ENCODE measurements around the gene ARPC1B.

Gene ARPC1B

DNA sequence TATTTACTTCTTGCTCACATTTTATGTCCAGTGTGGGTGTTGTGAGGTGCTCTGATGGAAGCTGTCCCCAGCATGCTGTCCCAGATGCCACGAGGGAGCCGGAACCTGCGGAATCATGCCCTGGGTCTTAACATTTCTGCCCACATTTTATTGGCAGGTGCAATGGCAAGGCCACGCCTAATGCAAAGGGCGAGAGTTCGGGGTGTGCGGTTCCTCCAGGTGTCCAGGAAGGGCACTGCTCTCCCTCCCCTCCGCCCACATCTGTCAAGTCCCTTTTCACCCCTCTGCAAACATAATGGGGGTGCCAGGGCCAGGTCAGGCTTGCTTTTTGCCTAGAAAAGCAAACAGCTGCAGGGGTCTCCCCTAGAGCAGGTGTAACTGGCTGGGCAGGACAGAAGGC is 17.5 kb downstream of the ARPC1B start:
- no peak for DNase-seq

DNA sequence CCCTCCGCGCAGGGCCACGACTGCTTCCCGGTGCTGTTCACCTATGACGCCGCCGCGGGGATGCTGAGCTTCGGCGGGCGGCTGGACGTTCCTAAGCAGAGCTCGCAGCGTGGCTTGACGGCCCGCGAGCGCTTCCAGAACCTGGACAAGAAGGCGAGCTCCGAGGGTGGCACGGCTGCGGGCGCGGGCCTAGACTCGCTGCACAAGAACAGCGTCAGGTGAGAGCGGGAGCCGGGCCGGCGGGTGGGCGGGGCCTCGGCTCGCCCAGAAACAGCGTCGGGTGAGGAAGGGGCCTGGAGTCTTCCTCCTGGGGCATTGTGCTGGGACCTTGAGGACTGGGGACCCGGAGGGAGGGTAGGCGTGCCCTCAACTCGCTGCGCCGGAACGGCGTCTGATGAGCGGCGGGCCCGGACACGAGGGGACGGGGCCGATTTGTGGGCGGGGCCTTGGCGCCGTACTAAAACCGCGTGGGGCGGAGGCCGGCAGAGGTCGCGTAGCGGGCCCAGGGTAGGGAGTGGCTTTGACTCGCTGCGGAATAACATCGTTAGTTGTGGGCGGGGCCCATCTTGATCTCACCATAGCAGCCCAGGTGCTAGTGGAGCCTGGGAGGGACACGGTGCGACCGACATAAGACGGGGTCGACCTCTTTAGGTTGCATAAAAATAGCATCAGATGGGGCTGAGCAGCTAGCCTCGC is 18.3 kb downstream of the ARPC1B start:
- DNase-seq: no peak

DNA sequence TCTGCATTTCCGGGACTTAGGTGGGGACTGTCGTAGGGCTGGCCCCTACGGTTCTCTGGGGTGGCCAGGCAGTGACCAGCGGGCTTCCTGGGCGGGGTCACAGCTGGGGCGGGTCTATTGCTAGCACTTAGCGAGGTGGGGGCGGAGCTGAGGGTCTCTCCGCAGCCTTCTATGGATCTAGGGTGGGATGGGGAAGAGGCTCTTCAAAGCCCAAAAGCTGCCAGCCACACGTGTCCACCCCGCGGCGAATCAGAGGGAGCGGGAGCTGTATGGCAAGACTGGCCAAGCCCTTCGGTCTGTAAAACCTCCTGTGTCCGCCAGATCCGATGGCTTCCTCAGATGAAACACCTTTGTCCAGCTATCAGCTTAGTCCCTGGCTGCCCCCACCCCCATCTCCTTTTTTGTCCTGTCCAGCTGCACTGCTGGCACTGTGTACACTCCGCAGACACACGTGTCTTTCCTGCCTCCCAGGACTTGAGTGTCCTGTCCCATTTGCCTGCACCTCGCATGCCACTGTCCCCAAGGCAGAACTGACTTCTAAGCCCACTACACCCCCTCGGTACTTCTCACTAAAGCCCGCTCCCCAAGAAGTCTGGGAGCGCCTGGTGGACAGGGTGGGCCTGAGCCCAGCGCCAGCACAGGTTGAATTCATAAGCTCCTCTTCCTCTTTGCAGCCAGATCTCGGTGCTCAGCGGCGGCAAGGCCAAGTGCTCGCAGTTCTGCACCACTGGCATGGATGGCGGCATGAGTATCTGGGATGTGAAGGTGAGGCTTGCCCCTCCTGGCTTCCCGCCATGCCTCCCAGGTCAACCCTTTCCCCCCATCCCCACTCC is 19.0 kb downstream of the ARPC1B start:
- no peak for DNase-seq

DNA sequence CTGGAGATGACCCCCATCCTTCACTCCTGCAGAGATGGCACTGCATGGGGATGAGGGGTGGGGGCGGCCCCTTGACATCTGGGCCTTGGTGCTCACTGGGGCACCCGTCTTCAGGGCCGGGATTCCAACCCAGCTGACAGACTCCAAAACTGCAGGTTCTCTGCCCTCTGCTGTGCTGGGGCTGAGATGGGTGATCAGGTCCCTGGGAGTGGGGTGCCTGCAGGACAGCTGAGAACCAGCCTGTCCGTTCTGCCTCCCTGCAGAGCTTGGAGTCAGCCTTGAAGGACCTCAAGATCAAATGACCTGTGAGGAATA is 19.6 kb downstream of the ARPC1B start:
- DNase-seq: no peak

DNA sequence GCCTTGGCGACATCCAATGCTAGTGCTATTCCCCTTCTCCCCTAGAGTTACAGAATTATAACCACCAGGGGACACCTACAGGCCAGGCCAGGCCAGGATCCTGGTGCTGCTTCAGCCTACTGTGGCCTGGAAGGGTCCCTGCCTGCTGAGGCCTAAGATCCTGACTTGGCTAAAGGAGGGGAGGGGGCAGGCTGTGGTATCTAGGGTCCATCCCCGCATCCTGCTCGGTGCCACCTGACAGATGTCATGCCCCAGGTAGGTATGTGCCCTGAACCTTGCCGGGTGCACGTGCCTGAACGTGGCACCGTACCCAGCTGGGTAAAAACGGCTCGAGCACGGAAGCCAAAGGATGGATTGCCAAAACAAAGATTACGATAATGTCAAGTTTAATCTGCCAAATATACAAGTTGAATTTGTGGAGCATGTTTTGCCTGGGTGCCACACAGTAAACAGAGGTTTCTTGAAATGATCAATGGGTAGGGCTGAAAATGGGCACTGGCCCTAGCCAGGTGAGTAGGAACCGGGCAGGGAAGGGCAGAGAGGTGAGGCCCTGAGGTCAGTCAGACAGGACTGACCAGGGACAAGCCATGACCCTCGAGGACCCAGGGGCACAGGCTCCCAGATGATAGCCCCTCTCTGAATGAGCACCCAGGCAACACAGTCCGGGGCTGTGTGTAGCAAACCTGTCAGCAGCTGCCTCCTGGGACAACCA is 21.2 kb downstream of the ARPC1B start:
- no peak for DNase-seq

DNA sequence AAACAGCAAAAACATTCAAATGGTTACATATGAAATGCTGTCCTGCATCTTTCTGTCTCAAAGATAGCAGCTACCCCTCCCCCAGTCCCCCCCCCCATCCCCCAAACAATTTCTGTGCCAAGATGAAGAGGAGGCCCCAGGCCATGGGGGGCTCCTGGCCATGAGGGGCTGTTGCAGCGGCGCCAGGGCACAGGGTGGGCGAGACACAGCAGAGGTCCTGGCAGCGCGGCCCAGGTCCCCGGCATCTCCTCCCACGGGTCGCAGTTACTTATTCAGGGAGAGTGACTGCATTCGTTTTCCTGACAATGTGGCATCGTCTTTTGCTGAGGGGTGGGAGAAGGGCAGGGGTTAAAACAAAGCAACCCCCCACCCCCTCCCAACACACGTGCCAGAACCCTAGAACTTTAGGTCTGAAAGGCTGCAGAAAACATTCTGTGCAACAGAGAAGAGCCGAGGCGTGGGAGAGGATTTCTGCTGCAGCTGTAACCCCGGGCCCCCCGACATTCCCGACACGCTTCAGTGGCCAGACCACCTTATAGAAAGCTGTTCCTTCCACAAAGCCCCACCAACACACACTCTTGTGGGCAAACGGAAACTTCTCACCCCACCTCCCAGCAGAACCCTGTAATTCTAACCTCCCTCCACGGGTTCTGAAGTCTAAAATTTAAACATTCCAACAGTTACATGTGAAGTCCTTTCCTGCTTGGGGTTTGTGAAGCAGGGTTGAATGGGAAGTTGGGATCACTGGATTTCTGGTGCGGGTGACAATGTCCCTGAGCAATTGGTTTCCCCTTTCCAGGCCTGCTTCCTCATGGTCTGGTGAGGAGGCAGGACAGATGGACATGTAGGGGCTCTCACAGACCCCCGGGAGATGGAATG is 22.1 kb downstream of the ARPC1B start:
- DNase-seq: no peak

DNA sequence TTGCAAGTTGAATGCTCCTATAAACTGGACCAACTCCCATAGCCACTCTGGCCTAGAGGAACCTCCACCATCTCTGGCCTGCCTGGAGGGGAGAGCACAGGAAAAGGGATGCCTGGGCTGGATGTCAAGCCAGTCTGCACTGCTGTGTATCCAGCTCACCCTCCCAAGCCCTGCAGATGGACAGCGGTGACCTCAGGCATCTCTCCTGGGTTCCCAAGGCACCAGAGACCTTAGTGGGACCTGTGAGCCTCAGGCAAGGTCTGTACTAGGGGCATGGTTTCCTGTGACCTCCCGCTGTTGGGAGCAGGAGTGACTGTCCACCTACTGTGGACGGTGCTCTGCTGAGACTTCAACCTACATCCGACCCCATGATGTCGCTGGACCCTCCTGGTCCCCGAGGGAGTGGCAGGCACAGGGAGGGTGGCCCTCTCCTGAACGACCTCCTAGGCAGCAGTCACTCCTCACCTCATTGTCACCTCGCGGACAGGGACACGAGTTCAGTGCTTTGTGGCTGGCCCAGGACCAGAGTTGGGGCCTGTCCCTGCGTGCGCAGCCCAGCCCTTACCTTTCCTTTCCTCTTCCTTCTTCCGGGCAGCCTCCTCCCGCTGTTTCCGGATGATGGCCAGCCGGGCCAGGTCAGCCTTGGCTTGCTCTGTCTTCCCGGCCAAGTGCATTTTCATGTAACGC is 22.9 kb downstream of the ARPC1B start:
- no peak for DNase-seq

DNA sequence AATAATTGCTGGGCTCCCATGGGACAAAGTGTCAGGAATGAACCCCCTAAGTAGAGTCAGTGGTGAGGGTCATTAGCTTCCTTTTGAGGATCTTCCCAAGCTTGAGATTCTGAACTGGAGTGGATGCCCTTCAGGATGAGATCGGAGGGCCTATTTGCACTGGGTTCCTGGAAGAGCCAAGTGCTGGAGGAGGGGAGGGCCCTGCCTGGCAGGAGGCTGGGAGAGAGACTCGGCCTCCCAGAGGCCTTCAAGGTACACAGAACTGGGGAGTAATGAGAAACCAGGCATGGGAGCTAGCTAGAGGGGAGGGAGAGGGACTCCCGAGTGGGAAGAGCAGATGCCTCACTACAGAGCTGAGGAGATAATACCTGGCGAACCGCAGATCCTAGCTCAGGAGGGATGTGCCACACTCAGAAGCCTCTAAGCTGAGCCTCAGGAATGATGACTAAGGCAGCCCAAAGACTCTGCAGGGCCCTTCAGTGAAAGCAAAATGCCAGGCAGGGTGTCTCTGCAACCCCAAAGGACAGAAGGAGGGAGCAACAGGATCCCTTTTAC is 24.4 kb downstream of the ARPC1B start:
- DNase-seq: no peak

DNA sequence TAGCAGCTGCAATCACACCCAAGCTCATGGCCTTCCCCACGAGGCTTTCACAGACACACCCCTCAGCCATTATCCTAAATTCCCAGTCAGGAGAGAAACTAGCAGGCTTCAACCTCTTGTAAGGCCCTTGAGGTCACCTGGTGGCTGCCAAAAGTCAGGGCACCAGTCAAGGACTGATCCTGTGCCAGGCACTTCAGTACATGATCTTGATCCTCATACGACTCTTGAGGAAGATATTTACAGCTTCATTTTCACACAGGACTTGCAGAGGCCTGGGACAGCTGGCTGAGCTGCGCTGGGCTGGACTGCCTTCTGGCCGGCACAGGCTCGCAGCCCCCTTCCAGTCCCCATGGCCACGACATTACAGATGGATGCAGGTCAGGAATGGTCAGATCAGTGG is 25.1 kb downstream of the ARPC1B start:
- DNase-seq: no peak

DNA sequence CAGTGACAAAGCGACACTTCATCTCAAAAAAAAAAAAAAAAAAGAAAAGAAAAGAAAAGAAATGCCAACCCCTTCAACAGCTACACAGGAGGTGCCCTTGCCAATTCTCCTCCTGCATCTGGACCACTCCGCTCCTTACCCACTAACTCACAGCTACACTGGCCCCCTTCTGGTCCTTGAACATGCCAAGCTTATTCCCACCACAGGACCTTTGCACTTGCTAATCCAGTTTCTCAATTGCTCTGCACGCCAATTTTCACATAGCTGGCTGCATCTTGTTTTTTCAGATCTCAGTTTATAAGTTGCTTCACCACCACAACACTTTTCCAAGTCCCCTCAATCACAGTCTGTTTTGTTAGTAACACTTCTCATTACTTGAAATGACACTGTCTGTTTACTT is 28.3 kb downstream of the ARPC1B start:
- DNase-seq: no peak

DNA sequence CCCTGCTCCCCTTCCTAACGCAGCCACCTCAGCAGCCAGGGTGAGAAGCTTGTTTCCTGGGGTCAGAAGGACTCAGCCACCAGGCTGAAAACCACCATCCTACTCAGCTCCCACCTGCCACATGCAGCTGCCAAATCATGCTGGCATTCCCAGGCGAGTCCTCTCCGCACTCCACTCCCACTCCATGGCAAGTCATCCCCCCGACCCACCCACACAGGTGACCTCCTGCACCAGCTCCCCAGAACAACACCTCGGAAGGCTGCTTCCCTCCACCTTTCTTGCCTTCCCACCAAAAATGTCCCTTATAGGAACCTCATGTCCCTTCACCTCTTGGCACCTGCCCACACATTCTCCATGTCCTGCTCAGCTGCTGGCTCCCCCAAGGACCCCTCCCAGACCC is 29.2 kb downstream of the ARPC1B start:
- no peak for DNase-seq

DNA sequence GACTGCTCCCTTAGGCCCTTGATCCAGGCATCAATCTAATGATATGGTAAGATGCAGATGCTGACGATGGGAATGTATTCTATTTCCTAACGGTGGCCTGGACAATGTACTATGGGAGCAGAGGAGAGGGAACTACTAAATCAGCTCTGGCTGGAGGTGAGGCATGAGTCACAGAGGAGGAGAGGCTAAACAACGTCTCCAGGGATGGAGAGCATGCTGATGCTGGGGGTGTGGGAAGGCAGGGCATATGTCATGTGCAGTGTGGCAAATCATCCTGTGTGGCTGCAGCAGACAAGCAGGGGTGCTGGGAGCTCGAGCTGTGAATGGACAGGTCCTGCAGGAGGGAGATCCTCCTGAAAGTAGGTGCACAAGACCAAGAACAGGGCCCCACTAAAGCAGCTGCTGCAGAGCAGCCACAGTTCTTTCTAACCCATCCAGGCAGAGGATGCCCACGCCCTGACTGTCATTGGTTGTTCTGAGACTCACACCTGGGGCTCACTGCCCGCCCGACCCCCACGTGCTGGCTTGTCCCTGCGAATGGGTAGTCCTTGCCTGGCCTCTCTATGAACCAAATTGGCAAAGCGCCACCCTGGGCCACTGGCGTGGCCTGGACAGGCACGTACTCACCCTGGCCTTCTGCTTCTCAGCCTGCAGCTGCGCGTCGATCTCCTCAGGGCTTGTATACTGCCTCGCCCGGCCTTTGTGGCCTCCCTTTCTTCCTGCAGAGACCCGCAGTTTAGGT is 29.9 kb downstream of the ARPC1B start:
- no peak for DNase-seq

DNA sequence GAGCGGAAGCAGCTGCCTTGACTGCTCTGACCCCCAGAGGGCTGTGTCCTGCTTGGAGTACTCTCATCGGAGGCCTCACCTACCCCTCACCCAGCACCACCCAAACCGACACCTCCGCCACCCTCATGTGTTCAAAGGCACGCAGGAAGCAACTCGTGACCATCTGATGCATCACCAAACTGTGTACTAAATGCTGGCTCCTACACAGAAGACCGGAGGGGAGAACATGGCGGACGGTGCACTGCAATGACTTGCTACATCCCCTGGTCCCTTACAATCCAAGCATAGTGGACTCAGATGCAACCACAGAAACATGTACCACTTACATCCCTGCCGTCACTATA is 30.4 kb downstream of the ARPC1B start:
- DNase-seq: no peak

DNA sequence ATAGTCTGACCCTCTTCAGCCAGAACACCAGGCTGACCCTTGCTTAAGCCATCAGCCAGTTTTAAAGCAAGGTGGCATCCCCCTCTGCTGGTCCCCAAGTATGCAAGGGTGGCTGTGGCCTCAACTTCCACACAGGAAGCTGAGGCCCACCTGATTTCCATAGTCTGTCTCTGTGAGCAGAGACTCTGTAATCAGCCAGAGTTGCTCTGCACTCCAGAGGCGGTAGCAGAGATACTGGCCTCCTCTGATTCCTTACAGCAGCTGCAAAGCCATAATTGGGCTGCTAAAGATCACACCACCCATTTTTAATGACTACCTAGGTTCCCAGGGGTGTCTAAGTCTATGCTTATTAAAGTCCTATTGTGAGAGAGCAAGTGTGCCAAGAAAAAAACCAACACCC is 32.0 kb downstream of the ARPC1B start:
- no peak for DNase-seq

DNA sequence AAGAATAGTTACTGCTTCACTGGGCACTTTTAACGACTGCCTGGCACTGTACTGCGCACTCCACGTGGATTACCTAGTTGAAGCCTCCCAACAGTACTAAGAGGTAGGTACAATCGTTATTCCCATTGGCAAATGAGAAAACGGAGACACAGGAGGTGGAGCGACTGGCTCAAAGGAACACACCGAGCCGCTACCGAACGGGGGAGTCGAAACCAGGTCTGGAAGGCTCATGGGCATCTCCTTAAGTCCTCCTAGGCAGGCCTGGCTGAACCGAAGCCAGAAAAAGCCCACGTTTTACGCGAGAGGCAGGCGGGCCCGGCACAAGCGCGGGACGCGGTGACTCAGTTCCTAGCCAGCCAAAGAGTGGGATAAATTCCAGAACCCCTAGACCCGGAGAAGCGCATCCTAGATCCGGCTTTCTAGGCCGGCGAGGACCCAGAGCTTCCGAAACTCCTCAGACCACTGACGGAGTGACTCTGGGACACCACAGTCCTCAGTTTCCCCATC is 33.4 kb downstream of the ARPC1B start:
- no peak for DNase-seq

DNA sequence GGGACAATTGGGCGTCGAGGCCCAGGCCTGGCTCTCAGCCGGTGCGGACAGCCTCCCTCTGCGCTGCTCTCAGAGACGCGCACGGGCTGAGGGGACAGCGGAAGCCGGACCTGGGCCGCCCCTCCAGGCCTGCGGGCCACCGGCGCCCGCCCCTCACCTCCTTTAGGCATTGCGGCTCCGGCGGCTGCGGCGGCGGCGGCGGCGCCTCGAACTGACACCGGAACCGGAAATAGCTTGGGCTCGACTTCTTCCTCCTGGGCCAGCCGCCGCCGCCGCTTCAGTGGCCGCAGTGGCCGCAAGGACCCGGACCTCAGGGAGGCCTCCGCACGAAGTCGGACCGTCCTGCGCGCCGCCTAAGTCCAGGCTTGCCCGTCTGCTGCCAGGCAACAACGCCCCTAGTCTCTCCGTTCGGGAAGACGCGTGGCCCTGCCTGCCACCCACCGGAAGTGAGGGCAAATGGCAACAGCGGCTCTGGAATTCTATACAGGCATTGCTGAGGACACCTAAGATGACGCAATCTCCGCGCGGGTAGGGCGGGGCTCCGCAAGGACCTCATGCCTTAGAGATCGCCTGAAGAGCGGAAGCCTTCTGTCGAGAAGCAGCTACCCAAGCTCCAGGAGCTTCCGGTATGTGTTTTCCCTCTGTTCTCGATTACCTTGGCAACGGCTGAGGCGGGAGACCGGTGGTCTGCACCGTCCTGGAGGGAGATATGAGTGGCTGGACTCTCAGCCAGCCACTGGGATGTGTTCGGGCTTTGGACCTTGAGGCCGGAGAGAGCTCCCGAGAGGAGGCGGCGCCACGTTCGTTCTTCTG is 34.1 kb downstream of the ARPC1B start, which contains the start of the genes BUD31 and PDAP1:
Gene BUD31, plus strand, starts transcription at position 591 of the 813 bp plus-strand sequence. CDS start 2,124 bp downstream, outside the sequence.
Gene PDAP1, minus strand, starts transcription at position 219 of the 813 bp plus-strand sequence. Its CDS starts 49 bp downstream, at position 170.
- DNase-seq: peak; percentile 91

DNA sequence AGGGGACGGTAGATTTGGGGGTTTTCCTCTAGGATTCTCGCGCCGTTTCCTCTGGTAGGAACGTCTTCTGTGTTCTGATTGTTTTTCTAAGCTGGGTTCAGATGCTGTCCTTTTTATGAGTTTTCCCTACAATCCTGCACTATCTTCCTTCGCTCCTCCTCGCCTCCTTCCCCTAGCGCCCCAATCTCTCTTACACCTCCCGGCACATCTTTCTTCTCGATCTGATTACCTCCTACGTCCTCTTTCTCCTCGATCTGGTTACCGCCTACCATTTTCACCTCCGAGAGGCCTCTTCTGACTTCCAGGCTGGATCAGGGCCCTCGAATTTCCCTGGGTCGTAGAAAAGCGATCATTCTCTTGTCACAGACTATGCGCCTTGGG is 34.7 kb downstream of the ARPC1B start:
- no peak for DNase-seq

DNA sequence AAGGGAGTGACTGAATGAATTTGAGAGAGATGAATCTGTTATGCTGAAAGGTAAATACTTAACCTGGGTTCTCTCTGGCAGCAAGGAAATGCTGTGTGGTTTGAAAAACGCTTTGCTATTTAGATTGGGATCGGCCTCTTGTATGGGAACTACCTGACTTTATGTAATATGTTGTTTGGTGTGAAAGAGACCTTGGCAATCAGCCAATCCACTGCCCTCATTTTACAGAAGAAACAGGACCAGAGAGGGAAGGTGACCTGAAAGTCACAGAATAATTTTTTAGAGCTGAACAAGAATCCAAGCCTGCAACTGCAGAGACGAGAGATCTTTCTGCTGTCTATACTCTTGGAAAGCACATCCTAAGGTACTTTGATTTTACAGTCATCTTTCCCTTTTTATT is 35.3 kb downstream of the ARPC1B start:
- DNase-seq: no peak

DNA sequence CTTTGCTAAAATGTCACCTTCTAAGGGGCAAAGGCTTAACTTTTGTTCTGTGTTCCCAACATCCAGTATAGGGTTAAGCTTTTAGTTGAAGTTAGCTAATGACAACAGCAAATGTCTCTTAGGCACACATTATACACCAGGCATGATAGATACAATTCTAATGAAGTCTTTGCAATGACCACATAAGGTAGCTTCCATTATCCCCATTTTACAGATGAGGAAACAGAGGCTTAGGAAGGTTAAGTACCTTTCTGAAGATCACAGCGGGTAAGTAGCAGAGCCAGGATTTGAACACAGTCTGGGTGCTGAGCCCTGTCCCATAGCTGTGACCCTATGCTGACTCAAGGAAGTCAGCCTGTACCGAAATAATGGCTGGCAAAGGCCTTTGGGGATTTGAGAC is 36.1 kb downstream of the ARPC1B start:
- DNase-seq: no peak

DNA sequence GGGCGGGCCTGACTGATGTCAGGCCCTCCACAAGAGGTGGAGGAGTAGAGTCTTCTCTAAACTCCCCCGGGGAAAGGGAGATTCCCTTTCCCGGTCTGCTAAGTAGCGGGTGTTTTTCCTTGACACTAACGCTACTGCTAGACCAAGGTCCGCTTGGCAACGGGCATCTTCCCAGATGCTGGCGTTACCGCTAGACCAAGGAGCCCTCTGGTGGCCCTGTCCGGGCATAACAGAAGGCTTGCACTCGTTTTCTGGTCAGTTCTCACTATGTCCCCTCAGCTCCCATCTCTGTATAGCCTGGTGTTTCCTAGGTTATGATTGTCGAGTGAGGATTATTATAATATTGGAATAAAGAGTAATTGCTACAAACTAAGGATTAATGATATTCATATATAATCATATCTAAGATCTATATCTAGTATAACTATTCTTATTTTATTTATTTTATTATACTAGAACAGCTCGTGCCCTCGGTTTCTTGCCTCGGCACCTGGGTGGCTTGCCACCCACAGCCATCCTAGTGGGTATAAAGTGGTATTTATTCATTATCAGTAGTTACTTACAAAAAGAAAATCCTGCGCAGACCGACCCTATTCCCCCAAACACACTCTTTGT is 41.1 kb downstream of the ARPC1B start:
- DNase-seq: peak; percentile 4

Data from NCI-H1694 treated with DMSO at 0.1 percent for 48 hours (cell line).